ENCODE data around the gene PIGU.
"Not testable (repeated sequence)": the region's sequence is repeated elsewhere in the genome, so short reads cannot be mapped to it uniquely, and the experiment has no call there.

Gene PIGU

GRCh38 chr20:34706302-34706875 is 29.5 kb upstream of the PIGU start:
- no peak for DNase-seq

- peak; percentile 55 to 63 for DNase-seq
These were observed 28.8 kb upstream of the PIGU start for GRCh38 chr20:34705397-34706301.

- peak; percentile 99 to 100 for DNase-seq
These were observed 28.1 kb upstream of the PIGU start for GRCh38 chr20:34705008-34705396.

GRCh38 chr20:34704177-34705007 is 27.5 kb upstream of the PIGU start, which contains the start of gene TP53INP2:
TSS of gene TP53INP2 (plus strand) at chr20:34704344. CDS start at chr20:34708740, 4,396 bp downstream.
- DNase-seq = peak; percentile 98 to 99

GRCh38 chr20:34703424-34704176 is 26.7 kb upstream of the PIGU start:
- peak in 1 of 2 experiments; percentile 59 for DNase-seq

GRCh38 chr20:34703061-34703423 is 26.1 kb upstream of the PIGU start:
- no peak for DNase-seq

GRCh38 chr20:34701405-34702085 is 24.7 kb upstream of the PIGU start:
- peak; percentile 55 to 77 for DNase-seq

- DNase-seq = no peak
These were observed 16.5 kb upstream of the PIGU start for GRCh38 chr20:34693414-34693813.

GRCh38 chr20:34691838-34692237 is 14.9 kb upstream of the PIGU start:
- no peak for DNase-seq

- DNase-seq = no peak
These were observed 12.6 kb upstream of the PIGU start for GRCh38 chr20:34689486-34689885.

GRCh38 chr20:34683667-34684066 is 6.8 kb upstream of the PIGU start:
- DNase-seq = no peak

- DNase-seq = peak in 1 of 2 experiments; percentile 70
These were observed 3.8 kb upstream of the PIGU start for GRCh38 chr20:34680586-34681175.

- no peak for DNase-seq
These were observed 775 bp downstream of the PIGU start for GRCh38 chr20:34675993-34676641.

- DNase-seq = no peak
These were observed 1.3 kb downstream of the PIGU start for GRCh38 chr20:34675561-34675960.

- no peak for DNase-seq
These were observed 3.5 kb downstream of the PIGU start for GRCh38 chr20:34673412-34673811.

- no peak for DNase-seq
These were observed 7.8 kb downstream of the PIGU start for GRCh38 chr20:34669094-34669493.

GRCh38 chr20:34664751-34665150 is 12.1 kb downstream of the PIGU start:
- not testable (repeated sequence) for DNase-seq

- DNase-seq = peak in 1 of 2 experiments; percentile 69
These were observed 13.5 kb downstream of the PIGU start for GRCh38 chr20:34663213-34663943.

- not testable (repeated sequence) for DNase-seq
These were observed 15.1 kb downstream of the PIGU start for GRCh38 chr20:34661811-34662210.

GRCh38 chr20:34658654-34659053 is 18.2 kb downstream of the PIGU start:
- not testable (repeated sequence) for DNase-seq

Data from NCI-H524 (cell line).